Vagina (tissue), 2 donors: Measurements from ENCODE around the gene NT5DC2. TPM values are rescaled to one million over a fixed set of nuclear protein-coding genes. Genes with fewer than 3 reads are reported as not detected.

Experiments used
- DNase-seq, 2 donors: peaks; one replicate each; pipeline ENCODE4 v3.0.0-alpha.2; 2017; ENCODE audit errors: extremely low spot score in 2 of 2
- H3K27ac ChIP-seq: fragments of 200-600 bp; sonication (generic); one replicate; pipeline ENCODE4 v1.5.1; 2019
- H3K27me3 ChIP-seq: fragments of 200-600 bp; sonication (generic); one replicate; pipeline ENCODE4 v1.5.1; 2019
- H3K36me3 ChIP-seq, 2 donors: fragments of 200-600 bp; sonication (generic); one replicate each; pipeline ENCODE4 v1.5.1; 2017 to 2019
- H3K4me1 ChIP-seq: fragments of 200-600 bp; sonication (generic); one replicate; pipeline ENCODE4 v1.5.1; 2019
- H3K4me3 ChIP-seq, 2 donors: fragments of 200-600 bp; sonication (generic); 1 replicate in 1 of 2; 2 replicates in 1 of 2; pipeline ENCODE4 v1.5.1; 2016 to 2019
- H3K9me3 ChIP-seq: fragments of 200-600 bp; sonication (generic); one replicate; pipeline ENCODE4 v1.5.1; 2019
- POLR2A ChIP-seq, 2 donors: fragments of 450-650 bp; IDR thresholded peaks; one replicate each; pipeline ENCODE4 v1.6.1; 2017; ENCODE audit warnings: antibody characterized with exemption in 2 of 2, mild to moderate bottlenecking in 2 of 2, moderate library complexity in 2 of 2
- POLR2AphosphoS5 ChIP-seq, 2 donors: sonication (generic); formaldehyde crosslinking; IDR thresholded peaks; one replicate each; pipeline ENCODE4 v1.9.0; 2017; ENCODE audit warnings: antibody characterized with exemption in 2 of 2, mild to moderate bottlenecking in 2 of 2, low read depth in 1 of 2; ENCODE audit not compliant: insufficient read depth in 1 of 2
- intact Hi-C: fragments of 100-400 bp; cut with DNase I; formaldehyde crosslinking; loops from one replicate; pipeline ENCODE4 v1.15.1; 2023
- total RNA-seq: library from RNA; depleted of rRNA; stranded (reverse); fragments of >200 nt; gene quantifications from one replicate; pipeline ENCODE4 v1.2.3, GENCODE V29; 2016
- TF ChIP-seq, protein P1 (sequence below), 3 experiments: fragments of 450-650 bp in 2 of 3; fragments of 200-600 bp in 1 of 3; sonication (generic) in 1 of 3; IDR thresholded peaks; one replicate each; pipeline ENCODE4 v1.5.1; 2017 to 2019; ENCODE audit warnings: antibody characterized with exemption in 3 of 3, mild to moderate bottlenecking in 2 of 3, moderate library complexity in 2 of 3

NT5DC2 gene
- total RNA-seq, 1 donor from 2014 or later: 63.3 TPM

DNA sequence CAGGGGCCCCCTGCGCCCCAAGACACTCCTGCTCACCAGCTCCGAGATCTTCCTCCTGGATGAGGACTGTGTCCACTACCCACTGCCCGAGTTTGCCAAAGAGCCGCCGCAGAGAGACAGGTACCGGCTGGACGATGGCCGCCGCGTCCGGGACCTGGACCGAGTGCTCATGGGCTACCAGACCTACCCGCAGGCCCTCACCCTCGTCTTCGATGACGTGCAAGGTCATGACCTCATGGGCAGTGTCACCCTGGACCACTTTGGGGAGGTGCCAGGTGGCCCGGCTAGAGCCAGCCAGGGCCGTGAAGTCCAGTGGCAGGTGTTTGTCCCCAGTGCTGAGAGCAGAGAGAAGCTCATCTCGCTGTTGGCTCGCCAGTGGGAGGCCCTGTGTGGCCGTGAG is 41.6 kb downstream of the NT5DC2 start:
- H3K27me3 ChIP-seq: no peaks in the 10 kb centered on the region
- H3K27ac ChIP-seq: no peak overlapping the region
- no peak for DNase-seq
- peaks cover 0 to 63% of the 10 kb centered on the region in 2 donors for H3K36me3 ChIP-seq
- peaks cover 34% of the 10 kb centered on the region for H3K4me1 ChIP-seq
- intact Hi-C loops: no loop called here
- H3K9me3 ChIP-seq: no peaks in the 10 kb centered on the region
- no peak for TF ChIP-seq POLR2A (IDR thresholded peaks at IDR 0.05)
- TF ChIP-seq, protein P1, sequence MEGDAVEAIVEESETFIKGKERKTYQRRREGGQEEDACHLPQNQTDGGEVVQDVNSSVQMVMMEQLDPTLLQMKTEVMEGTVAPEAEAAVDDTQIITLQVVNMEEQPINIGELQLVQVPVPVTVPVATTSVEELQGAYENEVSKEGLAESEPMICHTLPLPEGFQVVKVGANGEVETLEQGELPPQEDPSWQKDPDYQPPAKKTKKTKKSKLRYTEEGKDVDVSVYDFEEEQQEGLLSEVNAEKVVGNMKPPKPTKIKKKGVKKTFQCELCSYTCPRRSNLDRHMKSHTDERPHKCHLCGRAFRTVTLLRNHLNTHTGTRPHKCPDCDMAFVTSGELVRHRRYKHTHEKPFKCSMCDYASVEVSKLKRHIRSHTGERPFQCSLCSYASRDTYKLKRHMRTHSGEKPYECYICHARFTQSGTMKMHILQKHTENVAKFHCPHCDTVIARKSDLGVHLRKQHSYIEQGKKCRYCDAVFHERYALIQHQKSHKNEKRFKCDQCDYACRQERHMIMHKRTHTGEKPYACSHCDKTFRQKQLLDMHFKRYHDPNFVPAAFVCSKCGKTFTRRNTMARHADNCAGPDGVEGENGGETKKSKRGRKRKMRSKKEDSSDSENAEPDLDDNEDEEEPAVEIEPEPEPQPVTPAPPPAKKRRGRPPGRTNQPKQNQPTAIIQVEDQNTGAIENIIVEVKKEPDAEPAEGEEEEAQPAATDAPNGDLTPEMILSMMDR (IDR thresholded peaks at IDR 0.05): no peak
- TF ChIP-seq POLR2AphosphoS5 (IDR thresholded peaks at IDR 0.05; ENCODE audit: insufficient read depth in 1 of 2, low read depth in 1 of 2): no peak
- no peak overlapping the region for H3K4me3 ChIP-seq

DNA sequence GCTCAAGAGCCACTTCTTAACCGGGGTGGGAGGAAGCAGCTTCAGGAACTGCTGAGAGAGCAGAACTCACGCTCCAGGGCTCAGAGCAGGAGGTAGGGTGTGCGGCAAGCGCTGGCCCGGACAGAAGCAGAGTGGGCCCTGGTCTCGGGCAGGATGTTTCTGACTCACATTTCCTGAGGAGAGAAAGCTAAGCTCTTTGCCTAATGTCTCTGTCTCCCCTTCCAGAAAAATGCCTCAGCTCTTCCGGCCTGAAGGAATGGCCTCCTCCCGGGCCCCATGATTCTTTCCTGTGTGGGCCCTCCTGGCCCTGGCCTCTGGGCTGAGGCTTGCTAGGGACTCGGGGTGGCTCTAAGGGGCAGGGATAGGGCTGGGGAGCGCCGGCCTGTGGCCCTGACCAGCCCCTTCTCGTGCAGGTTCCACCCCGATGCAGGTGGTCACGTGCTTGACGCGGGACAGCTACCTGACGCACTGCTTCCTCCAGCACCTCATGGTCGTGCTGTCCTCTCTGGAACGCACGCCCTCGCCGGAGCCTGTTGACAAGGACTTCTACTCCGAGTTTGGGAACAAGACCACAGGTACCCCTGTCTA is 42.6 kb downstream of the NT5DC2 start:
- Histone ChIP-seq H3K36me3 (peaks cover 0 to 73% of the 10 kb centered on the region in 2 donors), H3K27me3 (no peaks in the 10 kb centered on the region), H3K27ac (no peak overlapping the region), H3K4me1 (peaks cover 30% of the 10 kb centered on the region), H3K9me3 (no peaks in the 10 kb centered on the region), H3K4me3 (no peak overlapping the region)
- no peak for DNase-seq
- TF ChIP-seq POLR2A (IDR thresholded peaks at IDR 0.05): no peak
- peak in 1 of 2 donors; percentile 35 for TF ChIP-seq POLR2AphosphoS5 (IDR thresholded peaks at IDR 0.05; ENCODE audit: insufficient read depth in 1 of 2, low read depth in 1 of 2)
- intact Hi-C loops: no loop called here

GRCh38 chr3:52490035-52490938 is 43.4 kb downstream of the NT5DC2 start:
- intact Hi-C loops: no loop called here
- H3K4me1 ChIP-seq: peaks cover 30% of the 10 kb centered on the region
- TF ChIP-seq POLR2A (IDR thresholded peaks at IDR 0.05) (no peak), POLR2AphosphoS5 (IDR thresholded peaks at IDR 0.05; ENCODE audit: insufficient read depth in 1 of 2, low read depth in 1 of 2) (no peak)
- TF ChIP-seq, protein P1 (IDR thresholded peaks at IDR 0.05): no peak
- no peaks in the 10 kb centered on the region for H3K9me3 ChIP-seq
- no peak for DNase-seq
- peak overlapping the region; percentile 12 for H3K27ac ChIP-seq
- peaks cover 0 to 81% of the 10 kb centered on the region in 2 donors for H3K36me3 ChIP-seq
- H3K4me3 ChIP-seq: no peak overlapping the region
- no peaks in the 10 kb centered on the region for H3K27me3 ChIP-seq

DNA sequence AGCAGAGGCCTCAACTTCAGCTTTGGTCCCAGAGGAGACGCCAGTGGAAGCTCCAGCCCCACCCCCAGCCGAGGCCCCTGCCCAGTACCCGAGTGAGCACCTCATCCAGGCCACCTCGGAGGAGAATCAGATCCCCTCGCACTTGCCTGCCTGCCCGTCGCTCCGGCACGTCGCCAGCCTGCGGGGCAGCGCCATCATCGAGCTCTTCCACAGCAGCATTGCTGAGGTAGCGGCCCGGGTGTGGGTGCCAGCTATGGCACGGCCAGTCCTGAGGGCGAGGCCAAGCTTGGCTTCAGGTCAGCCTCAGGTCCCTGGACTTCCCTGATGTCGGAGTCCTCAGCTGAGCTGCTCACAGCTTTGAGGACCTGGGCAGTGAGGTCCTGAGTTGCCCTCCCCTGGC is 44.2 kb downstream of the NT5DC2 start:
- no peak for TF ChIP-seq POLR2AphosphoS5 (IDR thresholded peaks at IDR 0.05; ENCODE audit: insufficient read depth in 1 of 2, low read depth in 1 of 2)
- TF ChIP-seq, protein P1 (IDR thresholded peaks at IDR 0.05): no peak
- H3K27ac ChIP-seq: no peak overlapping the region
- no peaks in the 10 kb centered on the region for H3K27me3 ChIP-seq
- peaks cover 35% of the 10 kb centered on the region for H3K4me1 ChIP-seq
- intact Hi-C loops: no loop called here
- H3K36me3 ChIP-seq: peaks cover 0 to 81% of the 10 kb centered on the region in 2 donors
- no peak overlapping the region for H3K4me3 ChIP-seq
- DNase-seq: no peak
- H3K9me3 ChIP-seq: no peaks in the 10 kb centered on the region

DNA sequence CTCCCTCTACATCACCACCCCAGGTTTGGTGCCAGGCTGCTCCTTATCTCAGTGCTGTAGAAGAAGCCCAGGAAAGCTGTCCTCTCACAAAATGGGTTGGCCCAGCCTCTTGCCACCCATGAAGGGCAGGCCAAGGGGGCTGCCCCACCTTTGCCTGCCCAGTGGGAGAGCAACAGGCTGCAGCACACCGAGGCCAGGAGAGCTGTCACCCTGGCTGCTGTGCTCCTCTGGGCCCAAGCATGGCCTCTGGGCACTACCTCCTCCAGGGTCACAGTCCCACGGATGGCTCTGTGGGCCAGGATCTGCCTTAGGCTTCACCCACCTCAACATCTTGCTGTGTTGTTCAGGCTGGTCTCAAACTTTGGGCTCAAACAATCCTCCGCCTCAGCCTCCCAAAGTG is 44.9 kb downstream of the NT5DC2 start:
- no peaks in the 10 kb centered on the region for H3K9me3 ChIP-seq
- intact Hi-C loops: no loop called here
- H3K4me1 ChIP-seq: peaks cover 42% of the 10 kb centered on the region
- TF ChIP-seq, protein P1 (IDR thresholded peaks at IDR 0.05): no peak
- TF ChIP-seq POLR2AphosphoS5 (IDR thresholded peaks at IDR 0.05; ENCODE audit: insufficient read depth in 1 of 2, low read depth in 1 of 2) (no peak), POLR2A (IDR thresholded peaks at IDR 0.05) (no peak)
- peaks cover 0 to 81% of the 10 kb centered on the region in 2 donors for H3K36me3 ChIP-seq
- no peaks in the 10 kb centered on the region for H3K27me3 ChIP-seq
- H3K27ac ChIP-seq: no peak overlapping the region
- no peak overlapping the region for H3K4me3 ChIP-seq
- DNase-seq: no peak
